NB4 (cell line): Measurements from ENCODE around the gene SCARB2.

Source experiments
- CTCF ChIP-seq: IDR thresholded peaks from one replicate; pipeline ENCODE4 v1.5.1; 2012; ENCODE audit warnings: low read depth, low read length
- MAX ChIP-seq: IDR thresholded peaks from 2 replicates; pipeline ENCODE4 v1.6.1; 2011; ENCODE audit warnings: low read depth, low read length
- MYC ChIP-seq: IDR thresholded peaks from 2 replicates; pipeline ENCODE4 v1.6.1; 2011; ENCODE audit warnings: low read depth, low read length
- POLR2A ChIP-seq: IDR thresholded peaks from 2 replicates; pipeline ENCODE4 v1.6.1; 2011; ENCODE audit warnings: mild to moderate bottlenecking; ENCODE audit not compliant: insufficient read length; ENCODE audit errors: extremely low read depth

GRCh38 chr4:76156635-76157034, 57.0 kb downstream of the SCARB2 start:
- TF ChIP-seq CTCF (no peak), POLR2A (no peak), MYC (no peak), MAX (no peak)
